Measurements from ENCODE around the gene FAM240B. TPM values are rescaled to one million over a fixed set of nuclear protein-coding genes. Genes with fewer than 3 reads are reported as not detected.
A peak's percentile ranks its signal among the peaks of the same experiment; 100 is the strongest.

FAM240B gene
- total RNA-seq, 2 donors from 2014 or later: not detected

GRCh38 chr9:38689678-38690077 lies 30.3 kb downstream of the FAM240B start:
- H3K27ac ChIP-seq: no peak overlapping the region
- no peak overlapping the region for H3K4me3 ChIP-seq
- H3K27me3 ChIP-seq: no peaks in the 10 kb centered on the region
- no peaks in the 10 kb centered on the region for H3K36me3 ChIP-seq
- H3K9me3 ChIP-seq: no peaks in the 10 kb centered on the region
- DNase-seq (ENCODE audit: low spot score): peak; percentile 57
- TF ChIP-seq CTCF (IDR thresholded peaks at IDR 0.05): no peak
- H3K4me1 ChIP-seq: peaks cover 0 to 8% of the 10 kb centered on the region in 2 donors

- TF ChIP-seq CTCF (IDR thresholded peaks at IDR 0.05): no peak
- DNase-seq (ENCODE audit: low spot score): peak; percentile 43
- no peaks in the 10 kb centered on the region for H3K36me3 ChIP-seq
- H3K9me3 ChIP-seq: no peaks in the 10 kb centered on the region
- H3K27me3 ChIP-seq: no peaks in the 10 kb centered on the region
- peak overlapping the region in 1 of 2 donors; percentile 16 for H3K27ac ChIP-seq
- H3K4me3 ChIP-seq: peak overlapping the region in 1 of 2 donors; percentile 24
- peaks cover 0 to 11% of the 10 kb centered on the region in 2 donors for H3K4me1 ChIP-seq
These were observed 31.9 kb downstream of the FAM240B start for GRCh38 chr9:38687992-38688391.

GRCh38 chr9:38687389-38687842 lies 32.5 kb downstream of the FAM240B start:
- peak overlapping the region; percentile 10 to 24 for H3K4me3 ChIP-seq
- H3K27me3 ChIP-seq: no peaks in the 10 kb centered on the region
- peak overlapping the region in 1 of 2 donors; percentile 16 for H3K27ac ChIP-seq
- H3K36me3 ChIP-seq: no peaks in the 10 kb centered on the region
- DNase-seq (ENCODE audit: low spot score): peak; percentile 63
- H3K9me3 ChIP-seq: no peaks in the 10 kb centered on the region
- no peak for TF ChIP-seq CTCF (IDR thresholded peaks at IDR 0.05)
- H3K4me1 ChIP-seq: peaks cover 0 to 13% of the 10 kb centered on the region in 2 donors

- peak overlapping the region in 1 of 2 donors; percentile 16 for H3K27ac ChIP-seq
- H3K9me3 ChIP-seq: no peaks in the 10 kb centered on the region
- no peaks in the 10 kb centered on the region for H3K36me3 ChIP-seq
- no peaks in the 10 kb centered on the region for H3K27me3 ChIP-seq
- H3K4me3 ChIP-seq: peak overlapping the region in 1 of 2 donors; percentile 10
- H3K4me1 ChIP-seq: peaks cover 0 to 13% of the 10 kb centered on the region in 2 donors
- no peak for TF ChIP-seq CTCF (IDR thresholded peaks at IDR 0.05)
- DNase-seq (ENCODE audit: low spot score): peak; percentile 42
These were observed 33.0 kb downstream of the FAM240B start for GRCh38 chr9:38686933-38687332.

GRCh38 chr9:38685535-38685934 lies 34.4 kb downstream of the FAM240B start:
- no peak for TF ChIP-seq CTCF (IDR thresholded peaks at IDR 0.05)
- Histone ChIP-seq H3K36me3 (no peaks in the 10 kb centered on the region), H3K27me3 (no peaks in the 10 kb centered on the region), H3K27ac (no peak overlapping the region), H3K9me3 (no peaks in the 10 kb centered on the region), H3K4me1 (peaks cover 0 to 13% of the 10 kb centered on the region in 2 donors), H3K4me3 (no peak overlapping the region)
- no peak for DNase-seq (ENCODE audit: low spot score)

- TF ChIP-seq CTCF (IDR thresholded peaks at IDR 0.05): no peak
- Histone ChIP-seq H3K4me3 (no peak overlapping the region), H3K36me3 (no peaks in the 10 kb centered on the region), H3K9me3 (no peaks in the 10 kb centered on the region), H3K27ac (no peak overlapping the region), H3K27me3 (no peaks in the 10 kb centered on the region), H3K4me1 (peaks cover 0 to 13% of the 10 kb centered on the region in 2 donors)
- no peak for DNase-seq (ENCODE audit: low spot score)
These were observed 36.6 kb downstream of the FAM240B start for GRCh38 chr9:38683336-38683735.

Data from right atrium auricular region (tissue), 2 donors.